ENCODE results near the gene GPC6.
"Not testable (repeated sequence)": the region's sequence is repeated elsewhere in the genome, so short reads cannot be mapped to it uniquely, and the experiment has no call there.

The GPC6 gene

DNA sequence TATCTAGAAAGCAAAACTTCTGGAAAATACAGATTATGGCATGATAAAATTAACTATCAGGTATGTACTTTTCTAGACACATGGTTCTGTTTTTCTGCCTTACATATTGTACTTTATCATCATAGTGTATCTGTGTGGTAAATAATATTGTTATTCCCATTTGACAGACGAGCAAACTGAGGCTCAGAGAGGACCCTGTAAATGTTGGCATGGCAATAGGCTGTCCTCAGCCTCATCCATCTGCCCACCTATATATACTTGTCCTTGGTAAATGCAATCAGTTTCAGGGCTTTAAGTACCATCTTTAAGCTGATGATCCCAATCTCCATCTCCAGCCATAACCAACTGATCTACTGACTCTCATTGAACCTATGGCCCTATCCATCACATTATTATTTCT is 1074.9 kb downstream of the GPC6 start:
- Histone ChIP-seq H3F3A (ENCODE audit: insufficient read depth) (no peaks in the 10 kb centered on the region), H3K27me3 (ENCODE audit: low read length) (no peaks in the 10 kb centered on the region), H3K9me2 (replicated peaks; ENCODE audit: insufficient read depth, low read length) (no peaks in the 10 kb centered on the region), H3K9me3 (ENCODE audit: insufficient read depth, low read length) (no peaks in the 10 kb centered on the region), H3K79me2 (ENCODE audit: insufficient read depth, low read length) (no peaks in the 10 kb centered on the region), H3K9ac (ENCODE audit: low read length) (no peak overlapping the region), H3K27ac (ENCODE audit: low read depth, low read length) (no peak overlapping the region), H2AFZ (ENCODE audit: low read depth, low read length, severe bottlenecking) (no peak overlapping the region), H3K4me2 (ENCODE audit: low read depth, low read length, poor library complexity, severe bottlenecking) (no peak overlapping the region), H4K20me1 (ENCODE audit: low read depth, low read length) (no peaks in the 10 kb centered on the region), H3K36me3 (ENCODE audit: low read length) (no peaks in the 10 kb centered on the region), H3K4me3 (ENCODE audit: insufficient read depth, low read length, poor library complexity, severe bottlenecking) (no peak overlapping the region)
- TF ChIP-seq, protein P1, sequence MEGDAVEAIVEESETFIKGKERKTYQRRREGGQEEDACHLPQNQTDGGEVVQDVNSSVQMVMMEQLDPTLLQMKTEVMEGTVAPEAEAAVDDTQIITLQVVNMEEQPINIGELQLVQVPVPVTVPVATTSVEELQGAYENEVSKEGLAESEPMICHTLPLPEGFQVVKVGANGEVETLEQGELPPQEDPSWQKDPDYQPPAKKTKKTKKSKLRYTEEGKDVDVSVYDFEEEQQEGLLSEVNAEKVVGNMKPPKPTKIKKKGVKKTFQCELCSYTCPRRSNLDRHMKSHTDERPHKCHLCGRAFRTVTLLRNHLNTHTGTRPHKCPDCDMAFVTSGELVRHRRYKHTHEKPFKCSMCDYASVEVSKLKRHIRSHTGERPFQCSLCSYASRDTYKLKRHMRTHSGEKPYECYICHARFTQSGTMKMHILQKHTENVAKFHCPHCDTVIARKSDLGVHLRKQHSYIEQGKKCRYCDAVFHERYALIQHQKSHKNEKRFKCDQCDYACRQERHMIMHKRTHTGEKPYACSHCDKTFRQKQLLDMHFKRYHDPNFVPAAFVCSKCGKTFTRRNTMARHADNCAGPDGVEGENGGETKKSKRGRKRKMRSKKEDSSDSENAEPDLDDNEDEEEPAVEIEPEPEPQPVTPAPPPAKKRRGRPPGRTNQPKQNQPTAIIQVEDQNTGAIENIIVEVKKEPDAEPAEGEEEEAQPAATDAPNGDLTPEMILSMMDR (IDR thresholded peaks at IDR 0.05; ENCODE audit: insufficient read depth, low read length, poor library complexity, severe bottlenecking) = no peak
- no peak for TF ChIP-seq EZH2phosphoT487 (conservative IDR thresholded peaks at IDR 0.05; ENCODE audit: low read length)

DNA sequence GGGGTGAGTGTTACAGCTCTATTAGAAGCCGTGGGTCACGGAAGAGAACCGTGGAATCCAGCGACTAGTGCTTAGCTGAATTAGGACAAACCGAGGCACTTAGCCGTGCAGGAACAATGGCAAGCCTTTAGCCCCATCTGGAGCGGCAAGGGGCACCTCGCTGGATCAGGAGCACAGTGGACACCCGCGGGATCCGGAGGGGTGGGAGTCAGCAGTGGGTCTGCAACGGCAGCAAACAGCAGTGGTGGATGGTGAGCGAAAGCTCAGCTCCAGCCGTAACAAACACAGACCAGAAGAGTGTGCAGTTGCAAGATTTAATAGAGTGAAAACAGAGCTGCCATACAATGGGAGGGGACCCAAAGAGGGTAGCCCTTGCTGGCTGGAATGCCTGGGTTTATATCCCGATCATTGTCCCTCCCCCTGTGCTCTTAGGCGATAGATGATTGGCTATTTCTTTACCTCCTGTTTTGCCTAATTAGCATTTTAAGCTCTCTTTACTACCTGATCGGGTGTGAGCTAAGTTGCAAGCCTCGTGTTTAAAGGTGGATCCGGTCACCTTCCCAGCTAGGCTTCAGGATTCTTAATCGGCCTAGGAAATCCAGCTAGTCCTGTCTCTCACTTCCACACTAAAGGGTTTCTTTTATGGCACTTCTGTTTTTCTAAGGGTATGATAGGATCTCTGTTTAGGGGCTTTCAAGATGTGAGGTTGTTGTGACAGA is 1076.4 kb downstream of the GPC6 start:
- H3K79me2 ChIP-seq (ENCODE audit: insufficient read depth, low read length); H3F3A ChIP-seq (ENCODE audit: insufficient read depth); H3K9ac ChIP-seq (ENCODE audit: low read length); H4K20me1 ChIP-seq (ENCODE audit: low read depth, low read length); H3K27ac ChIP-seq (ENCODE audit: low read depth, low read length); H3K27me3 ChIP-seq (ENCODE audit: low read length); H3K9me3 ChIP-seq (ENCODE audit: insufficient read depth, low read length); H3K9me2 ChIP-seq (replicated peaks; ENCODE audit: insufficient read depth, low read length); H2AFZ ChIP-seq (ENCODE audit: low read depth, low read length, severe bottlenecking); H3K36me3 ChIP-seq (ENCODE audit: low read length); H3K4me3 ChIP-seq (ENCODE audit: insufficient read depth, low read length, poor library complexity, severe bottlenecking); H3K4me2 ChIP-seq (ENCODE audit: low read depth, low read length, poor library complexity, severe bottlenecking): not testable (repeated sequence)

DNA sequence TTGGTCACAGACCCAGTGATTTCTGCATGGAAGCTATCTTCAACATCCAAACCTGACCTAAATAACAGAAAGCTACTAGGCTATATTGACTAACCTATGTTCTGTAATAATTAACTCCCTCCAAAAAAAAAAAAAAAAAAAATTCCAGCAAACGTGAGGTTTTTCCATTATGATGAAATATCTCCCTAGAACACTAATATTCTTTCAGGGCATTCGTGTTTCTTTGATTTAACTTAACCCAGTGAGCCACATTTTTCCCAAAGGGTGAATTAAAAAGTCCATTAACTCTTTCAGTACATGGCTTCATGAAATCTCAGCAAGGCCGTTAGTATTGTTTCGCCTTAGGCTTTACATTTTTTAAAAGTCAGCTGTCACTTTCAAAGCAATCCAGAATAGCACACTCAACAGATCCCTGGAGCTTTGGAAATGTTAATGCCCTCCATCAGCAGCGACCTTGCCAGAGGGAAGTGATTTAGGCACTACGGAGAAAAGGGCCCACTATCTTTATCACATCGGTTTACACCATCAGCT is 1077.1 kb downstream of the GPC6 start:
- H2AFZ ChIP-seq (ENCODE audit: low read depth, low read length, severe bottlenecking) = no peak overlapping the region
- H3K27ac ChIP-seq (ENCODE audit: low read depth, low read length) = no peak overlapping the region
- no peak for TF ChIP-seq EZH2phosphoT487 (conservative IDR thresholded peaks at IDR 0.05; ENCODE audit: low read length)
- TF ChIP-seq, protein P1 (IDR thresholded peaks at IDR 0.05; ENCODE audit: insufficient read depth, low read length, poor library complexity, severe bottlenecking) = no peak
- H3K9me2 ChIP-seq (replicated peaks; ENCODE audit: insufficient read depth, low read length) = no peaks in the 10 kb centered on the region
- no peak overlapping the region for H3K9ac ChIP-seq (ENCODE audit: low read length)
- no peaks in the 10 kb centered on the region for H3K36me3 ChIP-seq (ENCODE audit: low read length)
- no peaks in the 10 kb centered on the region for H3K27me3 ChIP-seq (ENCODE audit: low read length)
- H4K20me1 ChIP-seq (ENCODE audit: low read depth, low read length) = no peaks in the 10 kb centered on the region
- H3F3A ChIP-seq (ENCODE audit: insufficient read depth) = no peaks in the 10 kb centered on the region
- H3K9me3 ChIP-seq (ENCODE audit: insufficient read depth, low read length) = no peaks in the 10 kb centered on the region
- H3K4me3 ChIP-seq (ENCODE audit: insufficient read depth, low read length, poor library complexity, severe bottlenecking) = no peak overlapping the region
- H3K79me2 ChIP-seq (ENCODE audit: insufficient read depth, low read length) = no peaks in the 10 kb centered on the region
- H3K4me2 ChIP-seq (ENCODE audit: low read depth, low read length, poor library complexity, severe bottlenecking) = no peak overlapping the region

DNA sequence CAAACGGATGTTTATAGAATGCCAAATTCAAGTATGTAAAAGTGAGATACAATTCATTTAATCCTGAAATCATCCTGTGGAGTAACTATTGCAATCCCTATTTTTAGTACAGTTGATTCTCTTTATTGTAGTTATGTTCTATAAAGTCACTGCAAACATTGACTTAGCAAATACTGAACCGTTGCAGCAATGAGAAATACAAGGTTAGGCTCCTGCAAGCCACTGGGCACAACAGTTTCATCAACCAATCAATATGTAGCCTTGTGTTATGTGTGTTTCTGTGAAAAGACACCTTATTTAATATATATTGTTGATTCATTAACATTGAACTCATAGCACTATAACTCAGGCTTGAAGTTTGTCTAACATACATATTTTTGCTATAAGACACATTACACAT is 1078.4 kb downstream of the GPC6 start:
- Histone ChIP-seq H4K20me1 (ENCODE audit: low read depth, low read length) (no peaks in the 10 kb centered on the region), H3K79me2 (ENCODE audit: insufficient read depth, low read length) (no peaks in the 10 kb centered on the region), H3K9ac (ENCODE audit: low read length) (no peak overlapping the region), H3K4me3 (ENCODE audit: insufficient read depth, low read length, poor library complexity, severe bottlenecking) (no peak overlapping the region), H3K36me3 (ENCODE audit: low read length) (no peaks in the 10 kb centered on the region), H3K27ac (ENCODE audit: low read depth, low read length) (no peak overlapping the region), H3K4me2 (ENCODE audit: low read depth, low read length, poor library complexity, severe bottlenecking) (no peak overlapping the region), H3F3A (ENCODE audit: insufficient read depth) (no peaks in the 10 kb centered on the region), H3K27me3 (ENCODE audit: low read length) (no peaks in the 10 kb centered on the region), H2AFZ (ENCODE audit: low read depth, low read length, severe bottlenecking) (no peak overlapping the region), H3K9me2 (replicated peaks; ENCODE audit: insufficient read depth, low read length) (no peaks in the 10 kb centered on the region), H3K9me3 (ENCODE audit: insufficient read depth, low read length) (no peaks in the 10 kb centered on the region)
- TF ChIP-seq, protein P1 (IDR thresholded peaks at IDR 0.05; ENCODE audit: insufficient read depth, low read length, poor library complexity, severe bottlenecking) = no peak
- TF ChIP-seq EZH2phosphoT487 (conservative IDR thresholded peaks at IDR 0.05; ENCODE audit: low read length) = no peak
